ELR (cell line): ENCODE results near the gene HELZ.

ENCODE experiments used
- DNase-seq: peaks from one replicate; pipeline ENCODE4 v3.0.0-alpha.2; 2015; ENCODE audit warnings: low read depth

The HELZ gene

DNA sequence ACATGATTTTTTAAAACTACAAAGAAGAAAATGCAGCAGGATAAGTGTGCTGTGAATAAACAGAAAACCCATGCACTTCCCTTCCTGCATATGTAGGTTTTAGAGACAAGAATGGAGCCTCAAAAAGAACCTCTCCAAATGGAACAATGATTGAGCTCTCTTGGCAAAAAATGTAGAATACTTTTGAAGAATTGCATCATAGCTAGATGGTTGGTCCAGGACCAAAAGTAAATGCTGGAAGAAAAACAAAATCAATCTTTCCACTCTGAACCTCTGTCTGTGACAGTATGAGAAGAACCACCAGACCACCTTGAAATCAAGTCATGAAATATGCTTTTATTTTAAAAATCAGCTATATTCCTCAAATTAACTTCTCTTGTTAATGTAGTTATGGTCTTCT lies 17.5 kb downstream of the HELZ start:
- DNase-seq: no peak

DNA sequence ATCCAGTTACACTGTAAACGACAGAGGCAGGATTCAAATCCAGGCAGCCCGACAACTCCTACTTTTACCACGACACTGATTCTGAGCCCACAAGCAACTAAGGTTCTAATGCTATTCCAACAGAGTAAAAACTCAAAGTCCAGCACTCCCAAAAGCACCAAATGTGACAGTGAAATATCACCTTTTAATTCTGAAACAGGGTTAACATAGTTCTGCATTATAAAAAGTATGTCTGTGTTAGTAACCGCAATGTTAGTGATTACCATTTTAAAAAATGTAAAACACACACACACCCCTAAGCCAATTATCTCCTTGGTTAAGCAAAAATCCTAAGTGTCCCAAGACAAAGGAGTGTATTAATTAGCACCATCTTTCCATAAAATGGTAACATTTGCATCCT lies 19.7 kb downstream of the HELZ start:
- no peak for DNase-seq

DNA sequence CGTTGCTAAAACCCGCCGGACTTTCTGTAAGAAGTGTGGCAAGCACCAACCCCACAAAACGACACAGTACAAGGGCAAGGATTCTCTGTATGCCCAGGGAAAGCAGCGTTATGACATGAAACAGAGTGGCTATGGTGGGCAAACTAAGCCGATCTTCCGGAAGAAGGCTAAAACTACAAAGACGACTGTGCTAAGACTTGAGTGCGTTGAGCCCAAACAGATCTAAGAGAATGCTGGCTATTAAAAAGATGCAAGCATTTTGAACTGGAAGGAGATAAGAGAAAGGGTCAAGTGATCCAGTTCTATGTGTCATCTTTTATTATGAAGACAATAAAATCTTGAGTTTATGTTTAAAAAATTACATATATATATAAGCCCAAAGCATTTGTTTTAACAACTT lies 20.3 kb downstream of the HELZ start:
- DNase-seq: no peak

DNA sequence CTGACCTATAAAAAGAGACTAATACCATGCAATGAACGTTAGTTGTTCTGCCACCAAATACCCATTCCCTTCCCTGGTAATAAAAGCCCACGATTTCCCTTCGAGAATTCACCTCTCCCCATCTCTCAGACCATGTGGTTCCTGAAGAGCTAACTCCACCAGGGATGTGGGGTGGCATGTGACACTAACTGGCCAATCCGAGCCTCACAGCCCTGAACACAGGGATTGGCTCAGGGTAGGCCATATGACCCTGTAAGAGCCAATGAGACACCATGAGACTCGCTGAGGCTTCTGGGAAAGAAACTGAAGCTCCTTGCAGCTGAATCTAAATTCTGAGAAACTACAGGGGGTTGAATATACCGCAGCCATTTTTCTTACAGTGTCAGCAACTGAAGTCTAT lies 21.1 kb downstream of the HELZ start:
- DNase-seq: no peak

DNA sequence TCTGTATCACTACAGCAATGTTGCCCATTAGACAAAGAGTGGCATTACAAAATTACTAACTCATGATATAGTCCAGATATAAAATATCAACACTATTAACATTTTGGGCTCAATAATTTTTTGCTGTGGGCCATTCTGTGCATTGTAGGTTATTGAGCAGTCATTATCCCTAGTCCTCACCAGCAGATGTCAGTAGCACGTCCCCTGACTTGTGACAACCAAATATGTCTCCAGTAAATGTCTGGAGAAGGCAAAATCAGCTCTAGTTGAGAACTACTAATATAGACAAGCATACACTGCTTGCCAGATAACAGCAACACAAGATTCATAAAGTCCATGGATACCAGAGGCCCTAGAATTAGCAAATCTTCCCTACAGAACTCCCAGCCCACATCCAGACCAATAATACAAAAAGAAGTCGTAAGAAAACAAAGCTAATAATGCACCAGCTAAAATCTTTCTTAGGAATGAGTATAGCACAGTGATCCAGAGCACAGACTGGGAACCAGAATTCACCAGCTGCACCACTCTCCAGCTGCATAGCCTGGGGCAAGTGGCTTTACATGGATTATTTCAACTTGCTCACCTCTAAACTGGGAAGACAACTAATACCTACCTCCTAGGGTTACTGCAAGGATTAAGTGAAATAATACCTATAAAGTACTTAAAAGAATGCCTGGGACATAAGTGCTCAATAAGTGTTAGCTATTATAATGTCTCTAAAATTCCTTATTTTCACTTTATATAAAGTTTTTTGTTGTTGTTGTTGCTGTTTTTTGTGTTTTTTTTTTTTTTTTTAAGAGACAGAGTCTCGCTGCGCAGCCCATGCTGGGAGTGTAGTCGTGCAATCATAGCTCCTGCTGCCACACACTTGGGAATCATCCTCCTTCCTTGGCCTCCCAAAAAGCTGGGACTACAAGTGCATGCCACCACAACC lies 23.7 kb downstream of the HELZ start:
- DNase-seq: peak; percentile 72

DNA sequence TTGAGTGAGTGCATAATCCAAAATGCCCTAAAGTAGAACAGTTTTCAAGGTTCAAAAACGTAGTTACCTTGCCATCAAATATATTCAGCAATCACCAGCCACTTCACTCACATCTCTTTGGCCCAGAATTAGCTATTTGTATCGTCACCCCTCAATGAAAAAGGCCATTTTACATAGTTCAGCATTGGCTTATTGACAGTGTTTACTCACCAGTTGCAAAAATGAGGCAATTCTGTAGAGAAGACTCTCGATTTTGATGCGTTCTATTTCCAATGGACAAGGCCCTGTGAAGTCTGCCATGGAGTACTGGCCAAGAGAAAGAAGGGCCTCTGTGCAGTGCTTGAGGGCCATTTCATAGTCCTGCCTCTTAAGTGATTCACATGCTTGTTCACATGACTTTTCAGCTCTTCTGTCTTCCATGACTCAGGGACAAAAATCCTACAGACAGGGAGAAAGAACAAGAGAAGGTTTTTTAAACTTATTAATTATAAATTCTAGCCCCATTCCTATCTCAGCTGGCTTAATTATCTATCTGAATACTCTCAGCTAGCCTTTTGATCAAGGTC lies 26.5 kb downstream of the HELZ start:
- DNase-seq: peak; percentile 70

DNA sequence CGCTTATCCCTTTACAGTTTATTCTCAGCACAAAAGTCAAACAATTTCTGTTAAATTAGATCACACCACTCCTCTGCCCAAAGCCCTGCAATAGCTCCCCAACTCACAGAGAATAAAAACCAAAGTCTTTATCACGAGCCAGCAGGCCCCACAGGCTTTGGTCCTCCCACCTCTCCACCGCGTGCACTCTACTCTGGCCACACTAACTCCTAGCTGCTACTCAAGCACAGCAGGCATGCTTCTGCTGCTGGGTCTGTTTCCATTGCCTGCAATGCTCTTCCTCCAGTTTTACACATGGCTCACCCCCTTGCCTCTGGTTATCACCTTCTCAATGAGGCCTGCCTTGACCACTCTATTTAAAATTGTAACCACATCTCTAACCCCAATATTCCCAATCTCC lies 27.6 kb downstream of the HELZ start:
- no peak for DNase-seq

DNA sequence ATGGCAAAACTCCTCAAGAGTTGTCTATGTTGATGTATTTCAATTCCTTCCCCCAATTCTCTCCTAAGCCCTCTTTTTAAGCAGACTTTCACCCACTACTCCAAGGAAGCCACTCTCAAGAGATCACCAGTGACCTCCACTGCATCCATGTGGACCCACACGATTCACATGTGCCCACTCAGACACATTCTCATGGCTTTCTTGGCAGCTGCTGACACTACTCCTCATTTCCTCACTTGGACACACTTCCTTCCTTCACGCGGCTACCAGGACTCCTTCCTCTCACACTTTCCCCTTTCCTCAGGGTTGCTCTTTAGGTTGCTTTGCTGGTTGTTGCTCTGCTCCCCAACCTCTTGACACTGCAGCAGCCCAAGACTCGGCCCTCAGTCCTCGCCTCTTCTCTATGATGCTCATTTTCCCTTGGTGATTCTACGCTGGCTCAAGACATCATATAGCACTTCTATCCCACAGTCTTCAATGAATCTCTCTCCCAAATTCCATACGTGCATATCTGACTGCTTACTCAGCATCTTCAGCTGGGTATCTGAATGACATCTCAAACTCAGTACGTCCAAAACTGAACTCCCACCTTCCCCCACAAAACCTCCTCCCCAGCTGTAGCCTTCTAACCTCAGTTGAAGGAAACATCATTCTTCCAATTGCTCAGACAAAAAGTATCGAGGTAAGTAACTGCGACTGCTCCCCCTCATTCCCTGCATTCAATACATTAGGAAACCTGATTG lies 28.2 kb downstream of the HELZ start:
- no peak for DNase-seq

DNA sequence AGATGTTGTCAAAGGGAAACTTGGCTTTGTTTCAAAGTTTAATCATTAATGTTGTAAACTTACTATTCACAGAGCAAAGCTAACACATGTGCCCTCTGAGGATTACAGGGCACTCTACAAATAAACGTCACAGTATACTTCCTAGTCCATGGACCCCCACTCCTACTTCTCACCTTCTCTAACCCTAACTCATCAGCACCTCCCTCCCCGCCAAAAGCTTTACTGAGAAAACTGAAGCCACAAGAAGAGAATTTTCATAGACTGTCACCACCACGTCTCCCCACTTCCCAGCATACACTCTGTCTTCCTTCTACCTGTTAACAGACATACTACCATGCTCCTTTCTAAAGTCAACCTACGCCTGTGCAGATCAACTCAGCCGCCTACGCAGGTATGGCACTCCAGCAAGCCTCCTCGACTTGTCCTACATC lies 29.0 kb downstream of the HELZ start:
- no peak for DNase-seq

DNA sequence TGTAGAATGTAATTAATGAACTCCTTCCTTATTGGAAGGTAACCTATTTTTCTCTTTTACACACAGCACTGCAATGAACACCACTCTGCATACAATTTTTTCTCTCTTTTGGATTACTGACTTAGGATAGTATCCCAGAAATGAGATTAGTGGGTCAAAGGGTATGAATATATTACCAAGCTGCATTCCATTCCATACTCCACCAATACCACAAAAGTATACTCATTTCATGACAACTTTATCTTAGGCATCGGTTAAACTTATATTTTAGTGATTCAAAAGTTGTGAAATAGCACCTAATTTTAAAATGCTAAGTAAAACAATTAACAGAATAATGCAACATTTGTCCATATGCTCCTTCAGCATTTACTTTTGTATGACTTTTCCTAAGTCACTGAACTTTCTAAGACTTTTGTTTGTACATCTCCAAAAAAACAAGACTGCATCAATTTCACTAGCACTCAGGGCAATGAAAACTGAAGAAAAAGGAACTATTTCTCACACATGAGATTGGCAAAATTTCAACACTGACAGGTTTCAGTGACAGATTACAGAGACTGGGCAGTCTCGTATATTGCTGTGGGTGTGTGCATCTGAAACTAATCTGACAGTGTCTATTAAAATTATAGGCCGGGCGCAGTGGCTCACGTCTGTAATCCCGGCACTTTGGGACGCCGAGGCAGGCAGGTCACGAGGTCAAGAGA lies 32.1 kb downstream of the HELZ start:
- peak; percentile 71 for DNase-seq

DNA sequence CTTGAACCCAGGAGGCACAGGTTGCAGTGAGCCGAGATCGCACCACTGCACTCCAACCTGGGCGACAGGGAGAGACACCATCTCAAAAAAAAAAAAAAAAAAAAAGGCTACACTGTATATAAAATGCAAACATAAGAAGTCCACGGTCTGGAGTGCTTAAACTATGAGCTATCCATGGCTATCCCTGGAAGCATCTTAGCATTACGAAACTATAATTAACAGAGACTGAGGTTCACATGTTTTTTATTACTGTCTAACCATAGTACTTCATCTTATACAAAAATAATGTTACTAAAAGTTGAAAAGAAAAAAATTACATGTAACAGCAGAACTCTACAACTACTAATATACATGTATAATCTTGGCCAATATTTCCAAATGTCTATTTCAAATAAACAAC lies 32.8 kb downstream of the HELZ start:
- no peak for DNase-seq

DNA sequence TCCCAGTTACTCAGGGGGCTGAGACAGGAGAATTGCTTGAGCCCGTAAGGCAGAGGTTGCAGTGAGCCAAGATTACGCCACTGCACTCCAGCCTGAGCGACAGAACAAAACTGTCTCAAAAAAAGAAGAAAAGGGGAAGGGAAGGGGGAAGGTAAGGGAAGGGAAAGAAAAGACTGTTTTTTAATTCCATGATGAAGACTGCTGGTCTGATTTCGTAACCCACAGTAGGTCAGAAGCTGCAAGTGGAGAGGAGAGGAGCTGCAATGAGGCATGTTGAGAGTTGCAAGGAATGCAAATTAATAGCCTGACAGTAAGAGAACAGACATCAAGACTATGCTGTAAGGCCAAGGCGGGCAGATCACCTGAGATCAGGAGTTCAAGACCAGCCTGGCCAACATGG lies 33.3 kb downstream of the HELZ start:
- no peak for DNase-seq

DNA sequence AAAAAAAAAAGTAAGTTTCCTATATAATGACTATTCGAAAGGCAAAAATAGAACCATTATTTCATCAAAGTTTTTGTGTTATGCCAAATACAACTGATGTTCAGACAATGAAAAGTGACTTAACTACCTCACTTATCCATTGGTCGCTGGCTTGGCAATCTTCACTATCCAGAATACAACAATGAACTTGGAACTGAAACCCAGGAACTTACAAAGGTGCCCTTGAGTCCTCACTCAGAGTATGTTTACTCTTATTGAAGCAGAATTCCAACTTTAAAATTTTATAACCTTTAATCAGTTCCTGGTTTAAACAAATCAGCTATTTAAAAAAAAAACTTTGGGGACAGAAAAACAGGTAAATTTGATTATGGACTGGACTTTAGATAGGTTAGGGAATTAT lies 34.1 kb downstream of the HELZ start:
- no peak for DNase-seq

DNA sequence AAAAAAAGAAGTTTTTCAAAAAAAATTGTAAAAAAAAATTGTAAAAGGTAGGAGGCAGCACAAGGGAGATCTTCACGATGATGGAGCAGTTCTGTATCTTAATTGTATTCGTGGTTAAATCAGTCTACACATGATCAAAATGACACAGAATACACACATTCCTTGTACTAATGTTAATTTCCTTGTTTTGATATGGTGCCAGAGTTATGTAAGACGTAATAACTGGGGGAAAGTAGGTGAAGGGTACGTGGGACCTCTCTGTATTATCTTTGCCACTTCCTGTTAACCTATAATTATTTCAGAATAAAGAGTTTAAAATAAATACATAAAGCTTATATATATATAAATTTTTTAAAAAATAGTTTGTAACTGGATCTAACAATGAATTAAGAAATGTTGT lies 36.8 kb downstream of the HELZ start:
- DNase-seq: no peak

DNA sequence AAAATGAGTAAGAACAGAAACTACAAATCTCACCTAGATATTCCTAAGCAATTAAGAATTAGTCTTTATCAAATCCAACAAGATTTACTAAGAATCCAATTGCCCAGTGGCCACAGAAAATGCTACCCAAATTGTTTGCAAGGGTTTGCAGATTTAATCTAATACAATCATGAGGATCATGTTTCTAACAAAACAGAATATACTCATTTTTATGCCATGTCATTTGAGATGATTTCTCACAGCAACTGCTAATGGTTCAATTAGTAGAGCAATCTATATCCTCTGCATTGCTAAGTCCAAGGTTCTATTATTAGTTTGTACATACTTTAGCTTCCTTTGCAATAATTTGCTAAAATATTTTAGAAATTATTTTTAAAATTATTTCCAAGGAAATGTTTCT lies 41.2 kb downstream of the HELZ start:
- DNase-seq: no peak

DNA sequence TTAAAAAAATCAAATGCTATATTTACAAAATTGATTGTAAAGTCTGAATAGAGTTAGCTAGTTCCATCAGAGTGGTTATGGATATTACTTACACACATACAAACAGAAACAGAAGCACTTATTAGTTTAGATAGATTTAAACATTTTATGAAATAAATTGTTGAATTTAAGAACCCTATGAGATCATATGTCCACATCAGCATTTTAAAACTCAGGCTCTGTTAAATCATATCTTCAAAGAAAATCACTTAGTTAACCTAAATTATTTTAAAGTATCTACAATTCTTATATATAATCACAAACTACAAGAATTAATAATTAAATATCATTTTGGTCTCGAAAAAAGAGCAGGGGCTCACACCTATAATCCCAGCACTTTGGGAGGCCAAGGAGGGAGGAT lies 42.5 kb downstream of the HELZ start:
- no peak for DNase-seq

DNA sequence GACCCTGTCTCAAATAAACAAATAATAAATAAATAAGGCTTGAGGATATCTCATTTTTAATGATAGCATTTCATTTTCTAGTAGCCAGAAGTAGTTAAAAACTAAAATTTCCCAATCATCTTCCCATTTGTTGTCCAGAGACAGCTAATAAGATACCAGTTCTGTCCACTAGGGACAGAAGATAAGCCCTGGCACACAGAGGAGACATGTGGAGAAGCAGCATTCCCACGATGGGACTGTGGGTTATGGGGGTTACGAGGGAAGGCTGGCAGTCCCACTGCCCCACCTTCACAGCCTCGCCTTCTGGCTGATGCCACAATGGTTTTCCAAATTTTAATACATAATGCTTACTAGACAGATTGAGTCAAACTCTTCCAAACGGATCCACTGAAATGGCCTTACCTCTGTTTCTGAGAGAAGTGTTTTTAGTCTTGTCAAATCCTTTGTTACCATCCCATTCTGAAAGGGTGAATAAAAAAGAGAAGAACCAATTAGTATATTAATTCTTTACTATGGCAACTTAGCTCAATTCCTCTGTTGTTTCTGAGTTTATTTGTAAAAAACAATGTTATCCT lies 44.2 kb downstream of the HELZ start:
- DNase-seq: peak; percentile 53

DNA sequence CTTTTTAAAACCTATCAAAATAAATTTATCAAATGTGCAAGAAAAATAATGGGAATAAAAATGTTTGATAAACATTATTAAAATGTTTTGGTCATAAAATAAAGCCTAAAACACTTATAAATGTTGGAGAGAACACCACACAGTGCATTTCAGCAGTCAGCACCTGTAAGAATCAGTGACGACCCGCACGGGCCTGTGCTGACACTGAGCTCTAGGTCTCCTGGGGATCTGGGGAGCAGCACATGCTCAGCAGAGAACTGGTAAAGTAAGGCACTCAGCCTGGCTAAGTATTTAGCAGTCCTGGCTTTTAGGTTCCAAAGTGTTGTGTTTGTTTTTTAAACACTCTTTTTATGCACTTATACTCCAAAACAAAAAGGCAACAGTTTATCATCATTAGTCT lies 46.9 kb downstream of the HELZ start:
- DNase-seq: no peak

DNA sequence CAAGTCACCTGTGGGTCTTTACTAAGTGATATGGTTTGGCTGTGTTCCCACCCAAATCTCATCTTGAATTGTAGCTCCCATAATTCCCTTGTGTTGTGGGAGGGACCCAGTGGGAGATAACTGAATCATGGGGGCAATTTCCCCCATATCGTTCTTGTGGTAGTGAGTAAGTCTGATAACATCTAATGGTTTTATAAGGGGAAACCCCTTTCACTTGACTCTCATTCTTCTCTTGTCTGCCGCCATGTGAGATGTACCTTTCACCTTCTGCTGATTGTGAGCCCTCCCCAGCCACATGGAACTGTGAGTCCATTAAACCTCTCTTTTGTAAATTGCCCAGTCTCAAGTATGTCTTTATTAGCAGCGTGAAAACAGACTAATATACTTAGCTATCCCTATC lies 48.0 kb downstream of the HELZ start:
- peak; percentile 25 for DNase-seq

DNA sequence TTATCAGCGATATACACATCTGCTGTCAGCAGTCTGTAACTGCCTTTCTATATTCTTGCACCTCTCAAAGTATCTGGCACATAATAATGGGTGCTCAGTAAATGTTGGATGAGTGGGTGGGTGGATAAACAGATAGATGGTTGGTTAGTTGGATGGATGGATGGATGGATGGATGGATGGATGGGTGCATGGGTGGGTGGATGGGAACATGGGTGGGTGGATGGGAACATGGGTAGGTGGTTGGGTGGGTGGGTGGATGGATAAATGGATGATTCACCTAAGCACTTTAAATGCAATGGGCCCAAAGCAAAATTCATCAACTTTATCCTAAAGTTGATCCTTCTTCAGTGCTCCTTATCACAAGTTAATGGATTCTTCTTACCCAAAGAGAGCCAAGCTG lies 48.6 kb downstream of the HELZ start:
- DNase-seq: no peak

DNA sequence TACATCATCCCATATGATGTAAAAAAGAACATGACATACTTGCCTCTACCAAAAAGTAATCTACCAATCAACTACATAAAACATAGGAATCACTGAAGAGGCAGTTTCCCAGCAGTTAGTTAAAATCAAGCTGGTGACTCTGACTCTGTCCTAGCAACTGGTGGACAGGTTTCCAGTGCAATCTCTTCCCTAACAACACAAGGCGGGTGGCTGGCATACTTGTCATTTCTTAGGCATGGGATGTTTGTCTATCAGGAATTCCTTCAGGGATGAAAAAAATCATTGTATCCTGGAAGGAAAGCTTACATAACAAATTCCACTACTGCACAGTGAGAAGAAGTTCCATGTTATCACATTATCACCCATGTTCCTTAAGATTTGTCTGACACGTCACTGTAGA lies 50.9 kb downstream of the HELZ start:
- DNase-seq: peak; percentile 61

DNA sequence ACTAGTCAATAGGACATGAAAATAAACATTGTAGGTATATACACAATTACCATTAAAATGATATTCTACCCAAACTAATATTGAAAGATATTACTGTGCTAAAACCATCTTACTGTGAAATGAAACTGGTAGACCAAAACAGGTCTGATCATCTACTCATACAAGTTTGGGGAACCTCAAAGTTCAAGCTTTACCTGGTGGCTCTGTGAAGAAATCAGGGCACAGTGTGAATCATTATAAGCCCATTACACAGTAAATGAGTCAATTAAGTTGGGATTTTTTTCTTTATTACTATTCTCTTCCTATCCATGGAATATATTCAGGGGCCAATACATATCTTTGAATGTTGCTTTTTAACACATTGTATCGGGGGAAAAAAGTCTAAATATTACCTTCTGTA lies 57.1 kb downstream of the HELZ start:
- no peak for DNase-seq
